Measurements from ENCODE around the gene ADAT1.

Gene ADAT1, protein sequence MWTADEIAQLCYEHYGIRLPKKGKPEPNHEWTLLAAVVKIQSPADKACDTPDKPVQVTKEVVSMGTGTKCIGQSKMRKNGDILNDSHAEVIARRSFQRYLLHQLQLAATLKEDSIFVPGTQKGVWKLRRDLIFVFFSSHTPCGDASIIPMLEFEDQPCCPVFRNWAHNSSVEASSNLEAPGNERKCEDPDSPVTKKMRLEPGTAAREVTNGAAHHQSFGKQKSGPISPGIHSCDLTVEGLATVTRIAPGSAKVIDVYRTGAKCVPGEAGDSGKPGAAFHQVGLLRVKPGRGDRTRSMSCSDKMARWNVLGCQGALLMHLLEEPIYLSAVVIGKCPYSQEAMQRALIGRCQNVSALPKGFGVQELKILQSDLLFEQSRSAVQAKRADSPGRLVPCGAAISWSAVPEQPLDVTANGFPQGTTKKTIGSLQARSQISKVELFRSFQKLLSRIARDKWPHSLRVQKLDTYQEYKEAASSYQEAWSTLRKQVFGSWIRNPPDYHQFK

DNA sequence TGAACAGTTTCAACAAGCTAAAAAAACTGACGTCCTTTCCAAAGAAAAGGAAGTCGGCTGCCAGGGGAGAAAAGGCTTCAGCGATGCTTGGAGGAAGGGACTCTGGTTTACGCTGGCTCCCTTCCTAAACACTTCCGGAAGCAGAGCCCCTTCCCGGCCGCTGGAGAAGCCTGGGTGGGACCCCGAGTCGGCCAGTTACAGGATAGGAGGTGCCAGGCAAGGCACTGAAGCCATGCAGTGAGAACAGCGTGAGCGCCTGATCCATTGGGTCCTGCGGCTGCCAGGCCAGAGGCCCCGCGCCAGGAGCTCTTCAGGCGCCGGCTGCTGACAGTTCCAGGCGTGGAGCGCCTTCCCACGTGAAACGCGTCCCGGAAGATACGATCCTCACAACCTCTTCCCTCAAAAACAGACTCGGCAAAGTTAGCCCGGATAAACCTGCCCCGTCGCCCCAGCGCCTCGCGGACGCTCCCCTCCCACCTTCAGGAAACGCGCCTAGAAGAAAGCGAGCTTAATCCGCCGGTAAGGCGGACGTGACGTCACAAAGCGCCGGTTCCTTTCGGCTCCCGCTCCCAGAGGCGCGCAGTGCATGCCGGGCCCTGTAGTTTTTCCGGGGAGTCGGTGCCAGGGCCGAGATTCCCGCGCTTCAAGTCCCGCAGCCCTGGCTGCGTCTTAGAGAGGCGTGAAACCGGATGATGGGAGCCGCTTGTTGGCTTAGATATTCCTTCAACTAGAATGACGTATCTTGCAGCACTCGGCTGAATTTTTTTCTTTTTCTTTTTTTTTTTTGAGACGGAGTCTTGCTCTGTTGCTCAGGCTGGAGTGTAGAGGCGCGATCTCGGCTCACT is at the start of gene ADAT1:
Gene ADAT1 (minus strand): TSS at position 521 of the 845 bp plus-strand sequence. CDS start 2,482 bp downstream, outside the sequence.
- H3K27ac ChIP-seq: peak within 1 kb of the TSS; percentile 88

DNA sequence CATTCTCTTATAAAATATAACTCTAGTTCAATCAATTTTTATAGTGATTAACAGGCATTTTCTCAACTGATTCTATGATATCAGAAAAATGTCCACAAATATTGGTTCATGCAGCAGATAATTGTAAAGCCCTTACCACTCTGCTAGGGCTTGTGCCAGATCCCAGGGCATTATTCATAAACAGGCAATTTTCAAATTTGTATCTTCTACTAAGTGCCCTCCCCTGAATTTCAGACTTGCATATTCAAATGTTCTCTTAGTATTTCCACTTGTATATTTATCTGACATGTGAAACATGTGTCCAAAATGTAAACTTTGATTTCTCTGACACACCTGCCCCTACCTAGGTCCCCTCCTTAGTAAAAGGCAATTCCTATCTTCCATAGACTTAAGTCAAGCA is 44.4 kb upstream of the ADAT1 start:
- no peak overlapping the region for H3K27ac ChIP-seq
- TF ChIP-seq ZFX (IDR thresholded peaks at IDR 0.05; ENCODE audit: borderline replicate concordance): no peak
- TF ChIP-seq, protein P1, sequence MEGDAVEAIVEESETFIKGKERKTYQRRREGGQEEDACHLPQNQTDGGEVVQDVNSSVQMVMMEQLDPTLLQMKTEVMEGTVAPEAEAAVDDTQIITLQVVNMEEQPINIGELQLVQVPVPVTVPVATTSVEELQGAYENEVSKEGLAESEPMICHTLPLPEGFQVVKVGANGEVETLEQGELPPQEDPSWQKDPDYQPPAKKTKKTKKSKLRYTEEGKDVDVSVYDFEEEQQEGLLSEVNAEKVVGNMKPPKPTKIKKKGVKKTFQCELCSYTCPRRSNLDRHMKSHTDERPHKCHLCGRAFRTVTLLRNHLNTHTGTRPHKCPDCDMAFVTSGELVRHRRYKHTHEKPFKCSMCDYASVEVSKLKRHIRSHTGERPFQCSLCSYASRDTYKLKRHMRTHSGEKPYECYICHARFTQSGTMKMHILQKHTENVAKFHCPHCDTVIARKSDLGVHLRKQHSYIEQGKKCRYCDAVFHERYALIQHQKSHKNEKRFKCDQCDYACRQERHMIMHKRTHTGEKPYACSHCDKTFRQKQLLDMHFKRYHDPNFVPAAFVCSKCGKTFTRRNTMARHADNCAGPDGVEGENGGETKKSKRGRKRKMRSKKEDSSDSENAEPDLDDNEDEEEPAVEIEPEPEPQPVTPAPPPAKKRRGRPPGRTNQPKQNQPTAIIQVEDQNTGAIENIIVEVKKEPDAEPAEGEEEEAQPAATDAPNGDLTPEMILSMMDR (IDR thresholded peaks at IDR 0.05): no peak

More for the DNA sequence above, at the start of gene ADAT1:
- no peak for TF ChIP-seq ZFX (IDR thresholded peaks at IDR 0.05; ENCODE audit: borderline replicate concordance)
- TF ChIP-seq, protein P1 (IDR thresholded peaks at IDR 0.05): no peak

DNA sequence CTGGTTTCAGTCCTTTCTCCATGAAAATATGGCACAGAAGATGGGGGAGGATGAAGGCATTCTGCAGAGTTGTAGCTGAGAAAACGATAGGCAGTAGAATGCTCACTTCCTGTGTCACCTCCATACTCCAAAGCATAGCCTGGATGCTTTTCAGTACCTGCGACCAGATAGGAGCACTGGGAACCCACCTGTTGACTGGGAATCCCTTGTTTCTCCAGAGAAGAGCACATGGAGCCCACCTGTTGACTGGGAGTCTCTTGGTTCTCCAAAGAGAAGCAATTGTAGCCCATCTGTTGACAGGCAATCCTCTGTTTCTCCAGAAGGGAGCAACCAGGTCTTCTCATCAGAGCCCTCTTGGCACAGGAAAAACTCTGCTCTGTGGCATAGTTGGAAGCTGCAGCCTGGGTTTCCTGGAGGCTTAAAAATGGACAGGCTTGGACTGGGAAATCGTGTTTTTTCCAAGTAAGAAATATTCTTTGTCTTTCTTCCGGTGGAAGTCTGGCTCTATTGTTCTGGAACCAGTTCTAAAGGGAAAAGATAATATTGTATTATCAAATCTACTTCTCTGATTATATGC is 37.7 kb upstream of the ADAT1 start:
- TF ChIP-seq ZFX (IDR thresholded peaks at IDR 0.05; ENCODE audit: borderline replicate concordance): no peak
- TF ChIP-seq, protein P1 (IDR thresholded peaks at IDR 0.05): no peak
- H3K27ac ChIP-seq: no peak overlapping the region

DNA sequence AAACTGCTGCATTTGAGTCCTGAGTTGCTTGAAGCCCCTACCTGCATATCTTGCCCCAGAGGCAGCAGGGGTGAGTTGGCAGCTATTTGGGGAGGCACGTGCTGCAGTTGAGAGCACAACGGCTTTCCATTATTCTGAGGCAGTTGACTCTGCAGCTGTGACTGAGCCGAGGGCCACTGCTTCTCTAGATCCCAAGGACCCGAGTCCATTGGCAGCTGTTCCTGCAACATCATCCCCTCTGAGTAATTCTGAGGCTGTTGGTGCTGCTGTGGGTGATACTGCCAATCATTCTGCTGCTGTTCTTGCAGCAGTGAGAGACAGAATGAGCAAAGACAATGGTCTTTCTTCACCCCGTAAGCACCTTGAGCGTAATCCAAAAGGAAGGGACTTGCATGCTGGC is 37.2 kb upstream of the ADAT1 start:
- TF ChIP-seq, protein P1 (IDR thresholded peaks at IDR 0.05): no peak
- TF ChIP-seq ZFX (IDR thresholded peaks at IDR 0.05; ENCODE audit: borderline replicate concordance): no peak
- H3K27ac ChIP-seq: no peak overlapping the region

DNA sequence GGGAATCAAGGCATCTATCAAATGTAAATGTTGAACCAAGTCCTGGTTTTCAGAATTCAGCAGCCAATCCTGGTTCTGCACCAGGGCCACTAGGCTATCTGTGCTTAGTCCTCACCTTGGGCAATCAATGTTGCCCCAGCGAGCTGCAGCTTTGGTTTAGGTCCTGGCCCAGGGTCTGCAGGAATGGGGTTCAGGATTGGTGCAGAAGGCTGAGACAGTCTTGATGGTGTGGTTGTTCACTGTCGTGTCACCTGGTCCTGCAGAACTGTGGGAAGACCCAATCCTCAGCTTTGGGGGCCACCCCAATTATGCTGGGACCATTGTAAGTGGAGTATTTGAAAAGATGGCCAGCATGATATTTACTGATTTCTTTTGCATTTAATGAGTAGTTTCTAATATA is 35.1 kb upstream of the ADAT1 start:
- TF ChIP-seq, protein P1 (IDR thresholded peaks at IDR 0.05): no peak
- no peak for TF ChIP-seq ZFX (IDR thresholded peaks at IDR 0.05; ENCODE audit: borderline replicate concordance)
- no peak overlapping the region for H3K27ac ChIP-seq

DNA sequence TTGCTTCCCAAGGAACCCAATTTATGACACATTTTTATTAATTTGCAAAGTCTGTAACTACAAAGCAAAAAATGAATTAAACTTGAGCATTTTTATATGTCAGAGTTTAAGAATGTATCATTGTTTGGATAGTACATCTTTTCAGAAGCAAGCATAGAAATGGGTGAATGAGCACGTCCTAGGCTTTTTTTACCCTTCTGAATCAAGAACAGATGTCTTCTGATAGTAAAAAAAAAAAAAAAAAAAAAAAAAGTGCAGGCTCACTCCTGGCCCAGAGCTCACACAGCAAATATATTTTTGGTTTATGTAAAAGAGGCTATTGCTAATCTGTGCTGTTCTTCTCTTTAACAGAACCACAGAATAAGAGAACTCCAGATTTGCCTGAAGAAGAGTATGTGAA is 30.8 kb upstream of the ADAT1 start:
- TF ChIP-seq, protein P1 (IDR thresholded peaks at IDR 0.05): no peak
- TF ChIP-seq ZFX (IDR thresholded peaks at IDR 0.05; ENCODE audit: borderline replicate concordance): no peak
- no peak overlapping the region for H3K27ac ChIP-seq

Data from 22Rv1 (cell line).